Gastrocnemius medialis (tissue), 4 donors: ENCODE results near the gene RALGAPB.

Experiments used
- POLR2A ChIP-seq, 2 donors: fragments of 450-650 bp; IDR thresholded peaks; one replicate each; pipeline ENCODE4 v1.6.1; 2017; ENCODE audit warnings: antibody characterized with exemption in 2 of 2, mild to moderate bottlenecking in 2 of 2, moderate library complexity in 2 of 2
- TF ChIP-seq, protein P1 (sequence below), 5 experiments: fragments of 450-650 bp in 3 of 5; fragments of 200-600 bp in 2 of 5; sonication (generic) in 2 of 5; IDR thresholded peaks in 4 of 5; conservative IDR thresholded peaks in 1 of 5; 1 replicate in 4 of 5; 2 replicates in 1 of 5; pipeline ENCODE4 v1.5.1; 2016 to 2019; ENCODE audit warnings: antibody characterized with exemption in 5 of 5, mild to moderate bottlenecking in 3 of 5, moderate library complexity in 3 of 5

DNA sequence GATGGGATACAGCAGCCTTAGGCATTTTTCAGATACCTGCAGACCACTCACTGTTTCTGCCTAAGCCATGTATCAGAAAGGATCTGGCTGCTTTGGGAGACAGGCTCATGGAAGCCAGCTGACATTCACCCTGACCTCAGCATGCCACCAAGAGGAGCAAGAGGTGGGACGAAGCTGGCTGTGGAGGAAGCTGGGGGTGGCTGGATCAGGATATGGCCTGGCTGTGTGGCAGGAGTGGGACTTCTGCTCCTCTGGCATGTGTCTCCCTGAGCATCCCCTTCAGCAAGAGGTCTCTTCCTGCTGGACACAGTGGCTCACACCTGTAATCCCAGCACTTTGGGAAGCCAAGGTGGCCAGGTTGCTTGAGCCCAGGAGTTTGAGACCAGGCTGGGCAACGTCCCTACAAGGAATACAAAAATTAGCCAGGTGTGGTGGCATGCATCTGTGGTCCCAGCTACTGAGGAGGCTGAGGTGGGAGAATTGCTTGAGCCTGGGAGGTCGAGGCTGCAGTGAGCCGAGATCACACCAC, 109.3 kb downstream of the RALGAPB start:
- TF ChIP-seq, protein P1, sequence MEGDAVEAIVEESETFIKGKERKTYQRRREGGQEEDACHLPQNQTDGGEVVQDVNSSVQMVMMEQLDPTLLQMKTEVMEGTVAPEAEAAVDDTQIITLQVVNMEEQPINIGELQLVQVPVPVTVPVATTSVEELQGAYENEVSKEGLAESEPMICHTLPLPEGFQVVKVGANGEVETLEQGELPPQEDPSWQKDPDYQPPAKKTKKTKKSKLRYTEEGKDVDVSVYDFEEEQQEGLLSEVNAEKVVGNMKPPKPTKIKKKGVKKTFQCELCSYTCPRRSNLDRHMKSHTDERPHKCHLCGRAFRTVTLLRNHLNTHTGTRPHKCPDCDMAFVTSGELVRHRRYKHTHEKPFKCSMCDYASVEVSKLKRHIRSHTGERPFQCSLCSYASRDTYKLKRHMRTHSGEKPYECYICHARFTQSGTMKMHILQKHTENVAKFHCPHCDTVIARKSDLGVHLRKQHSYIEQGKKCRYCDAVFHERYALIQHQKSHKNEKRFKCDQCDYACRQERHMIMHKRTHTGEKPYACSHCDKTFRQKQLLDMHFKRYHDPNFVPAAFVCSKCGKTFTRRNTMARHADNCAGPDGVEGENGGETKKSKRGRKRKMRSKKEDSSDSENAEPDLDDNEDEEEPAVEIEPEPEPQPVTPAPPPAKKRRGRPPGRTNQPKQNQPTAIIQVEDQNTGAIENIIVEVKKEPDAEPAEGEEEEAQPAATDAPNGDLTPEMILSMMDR (IDR thresholded peaks at IDR 0.05 in 4 of 5, conservative IDR thresholded peaks at IDR 0.05 in 1 of 5), result no peak
- TF ChIP-seq POLR2A (IDR thresholded peaks at IDR 0.05), result no peak
